GM18909 (cell line): ENCODE results near the gene ABI3.
A peak's percentile ranks its signal among the peaks of the same experiment; 100 is the strongest.

Experiments
- ATAC-seq: cut with Tn5 transposase; IDR thresholded peaks from one replicate; pipeline ENCODE4 v1.9.1; 2021; ENCODE audit warnings: mild to moderate bottlenecking; ENCODE audit not compliant: unreplicated experiment, poor library complexity

Gene ABI3

GRCh38 chr17:49195751-49196150, 14.8 kb upstream of the ABI3 start:
- ATAC-seq, result no peak

- ATAC-seq, result no peak
Measured at GRCh38 chr17:49196520-49196919, 14.0 kb upstream of the ABI3 start.

GRCh38 chr17:49197346-49197998, 13.0 kb upstream of the ABI3 start:
- ATAC-seq, result no peak

GRCh38 chr17:49198211-49198610, 12.3 kb upstream of the ABI3 start:
- no peak for ATAC-seq

- ATAC-seq, result no peak
Measured at GRCh38 chr17:49200423-49201083, 10.0 kb upstream of the ABI3 start.

- ATAC-seq, result no peak
Measured at GRCh38 chr17:49201481-49201927, 9.0 kb upstream of the ABI3 start.

- ATAC-seq, result no peak
Measured at GRCh38 chr17:49203796-49204195, 6.7 kb upstream of the ABI3 start.

GRCh38 chr17:49204516-49204915, 6.0 kb upstream of the ABI3 start:
- ATAC-seq, result no peak

GRCh38 chr17:49209061-49209571, 1.4 kb upstream of the ABI3 start:
- no peak for ATAC-seq

GRCh38 chr17:49213399-49213798, 2.9 kb downstream of the ABI3 start:
- no peak for ATAC-seq

- ATAC-seq, result no peak
Measured at GRCh38 chr17:49213847-49214246, 3.3 kb downstream of the ABI3 start.

GRCh38 chr17:49214676-49215360, 4.3 kb downstream of the ABI3 start:
- no peak for ATAC-seq

GRCh38 chr17:49216482-49216881, 6.0 kb downstream of the ABI3 start:
- ATAC-seq, result no peak

- ATAC-seq, result no peak
Measured at GRCh38 chr17:49216953-49217650, 6.6 kb downstream of the ABI3 start.

GRCh38 chr17:49217651-49218413, 7.3 kb downstream of the ABI3 start:
- ATAC-seq, result peak; percentile 53

GRCh38 chr17:49218941-49219913, 8.7 kb downstream of the ABI3 start:
- peak; percentile 49 for ATAC-seq

- no peak for ATAC-seq
Measured at GRCh38 chr17:49219987-49220386, 9.5 kb downstream of the ABI3 start.

GRCh38 chr17:49223168-49223516, 12.6 kb downstream of the ABI3 start:
- no peak for ATAC-seq
